ENCODE data around the gene ORC6.

Gene ORC6

GRCh38 chr16:46702030-46702429 is 12.6 kb downstream of the ORC6 start:
- DNase-seq: no peak

- no peak for DNase-seq
Measured at GRCh38 chr16:46706642-46707041, 17.2 kb downstream of the ORC6 start.

- no peak for DNase-seq
Measured at GRCh38 chr16:46709469-46710005, 20.1 kb downstream of the ORC6 start.

GRCh38 chr16:46711106-46712058 is 21.9 kb downstream of the ORC6 start:
- DNase-seq: no peak

- no peak for DNase-seq
Measured at GRCh38 chr16:46712911-46713310, 23.5 kb downstream of the ORC6 start.

GRCh38 chr16:46713634-46714033 is 24.2 kb downstream of the ORC6 start:
- no peak for DNase-seq

GRCh38 chr16:46714797-46715591 is 25.5 kb downstream of the ORC6 start:
- no peak for DNase-seq

GRCh38 chr16:46715769-46716305 is 26.4 kb downstream of the ORC6 start:
- no peak for DNase-seq

GRCh38 chr16:46717692-46718091 is 28.2 kb downstream of the ORC6 start:
- DNase-seq: no peak

- DNase-seq: no peak
Measured at GRCh38 chr16:46718214-46718613, 28.8 kb downstream of the ORC6 start.

- DNase-seq: no peak
Measured at GRCh38 chr16:46719528-46719927, 30.1 kb downstream of the ORC6 start.

- no peak for DNase-seq
Measured at GRCh38 chr16:46720619-46721018, 31.2 kb downstream of the ORC6 start.

- no peak for DNase-seq
Measured at GRCh38 chr16:46721885-46722284, 32.4 kb downstream of the ORC6 start.

GRCh38 chr16:46727184-46727583 is 37.7 kb downstream of the ORC6 start:
- no peak for DNase-seq

- no peak for DNase-seq
Measured at GRCh38 chr16:46727630-46728029, 38.2 kb downstream of the ORC6 start.

GRCh38 chr16:46728806-46729205 is 39.3 kb downstream of the ORC6 start:
- no peak for DNase-seq

GRCh38 chr16:46729326-46729995 is 40.0 kb downstream of the ORC6 start:
- no peak for DNase-seq

- no peak for DNase-seq
Measured at GRCh38 chr16:46730126-46730525, 40.7 kb downstream of the ORC6 start.

- no peak for DNase-seq
Measured at GRCh38 chr16:46730801-46731690, 41.6 kb downstream of the ORC6 start.

- DNase-seq: no peak
Measured at GRCh38 chr16:46731691-46732555, 42.5 kb downstream of the ORC6 start.

- no peak for DNase-seq
Measured at GRCh38 chr16:46732561-46732960, 43.1 kb downstream of the ORC6 start.
